DOHH2 (cell line): ENCODE measurements around the gene MCCC1.
A peak's percentile ranks its signal among the peaks of the same experiment; 100 is the strongest.

Experiments used
- H3F3A ChIP-seq: fragments of 200-600 bp; sonication (generic), shearing (Covaris generic); 2 replicates; pipeline ENCODE4 v1.6.0; 2016; ENCODE audit warnings: antibody characterized with exemption, mild to moderate bottlenecking; ENCODE audit not compliant: control insufficient read depth, insufficient read depth
- H3K27ac ChIP-seq: fragments of 200-600 bp; sonication (generic); 2 replicates; pipeline ENCODE4 v1.5.1; 2014; ENCODE audit warnings: low read depth, mild to moderate bottlenecking, low read length, moderate library complexity
- H3K27me3 ChIP-seq: fragments of 200-600 bp; sonication (generic); 2 replicates; pipeline ENCODE4 v1.6.1; 2014; ENCODE audit warnings: mild to moderate bottlenecking, low read length, mixed read lengths; ENCODE audit not compliant: control insufficient read depth
- H3K36me3 ChIP-seq: fragments of 200-600 bp; sonication (generic); 2 replicates; pipeline ENCODE4 v1.6.1; 2014; ENCODE audit warnings: mild to moderate bottlenecking, low read length, moderate library complexity, mixed read lengths; ENCODE audit not compliant: control insufficient read depth
- H3K4me1 ChIP-seq: fragments of 200-600 bp; sonication (generic); 2 replicates; pipeline ENCODE4 v1.6.1; 2014; ENCODE audit warnings: mild to moderate bottlenecking, low read length, mixed read lengths; ENCODE audit not compliant: control insufficient read depth
- H3K4me2 ChIP-seq: fragments of 200-600 bp; sonication (generic); 2 replicates; pipeline ENCODE4 v1.6.0; 2014; ENCODE audit warnings: mild to moderate bottlenecking, low read length, moderate library complexity
- H3K4me3 ChIP-seq: fragments of 200-600 bp; sonication (generic); 2 replicates; pipeline ENCODE4 v1.5.1; 2014; ENCODE audit warnings: mild to moderate bottlenecking, low read length, mixed read lengths
- H3K79me2 ChIP-seq: fragments of 200-600 bp; sonication (generic); 2 replicates; pipeline ENCODE4 v1.6.1; 2014; ENCODE audit warnings: mild to moderate bottlenecking, low read length, mixed read lengths; ENCODE audit not compliant: control insufficient read depth
- H3K9me2 ChIP-seq: fragments of 200-600 bp; sonication (generic); replicated peaks from 2 replicates; pipeline ENCODE4 v1.6.1; 2014; ENCODE audit warnings: mild to moderate bottlenecking, low read length, mixed read lengths; ENCODE audit not compliant: control insufficient read depth
- H3K9me3 ChIP-seq: fragments of 200-600 bp; sonication (generic); 2 replicates; pipeline ENCODE4 v1.6.1; 2014; ENCODE audit warnings: antibody characterized with exemption, low read length, mixed read lengths; ENCODE audit not compliant: control insufficient read depth, insufficient read depth
- H4K20me1 ChIP-seq: fragments of 200-600 bp; sonication (generic); 2 replicates; pipeline ENCODE4 v1.6.0; 2014; ENCODE audit warnings: low read depth, mild to moderate bottlenecking, antibody characterized with exemption, low read length, moderate library complexity; ENCODE audit not compliant: control insufficient read depth, insufficient read depth
- EZH2phosphoT487 ChIP-seq: fragments of 200-600 bp; sonication (generic); IDR thresholded peaks from 2 replicates; pipeline ENCODE4 v1.6.1; 2017; ENCODE audit warnings: borderline replicate concordance, mild to moderate bottlenecking, antibody characterized with exemption, low read length, moderate library complexity, mixed read lengths
- TF ChIP-seq, protein P1 (sequence below): fragments of 200-600 bp; sonication (generic); IDR thresholded peaks from one replicate; pipeline ENCODE4 v1.5.1; 2014; ENCODE audit warnings: antibody characterized with exemption, mild to moderate bottlenecking, low read depth, low read length; ENCODE audit not compliant: poor library complexity, severe bottlenecking

Gene MCCC1

DNA sequence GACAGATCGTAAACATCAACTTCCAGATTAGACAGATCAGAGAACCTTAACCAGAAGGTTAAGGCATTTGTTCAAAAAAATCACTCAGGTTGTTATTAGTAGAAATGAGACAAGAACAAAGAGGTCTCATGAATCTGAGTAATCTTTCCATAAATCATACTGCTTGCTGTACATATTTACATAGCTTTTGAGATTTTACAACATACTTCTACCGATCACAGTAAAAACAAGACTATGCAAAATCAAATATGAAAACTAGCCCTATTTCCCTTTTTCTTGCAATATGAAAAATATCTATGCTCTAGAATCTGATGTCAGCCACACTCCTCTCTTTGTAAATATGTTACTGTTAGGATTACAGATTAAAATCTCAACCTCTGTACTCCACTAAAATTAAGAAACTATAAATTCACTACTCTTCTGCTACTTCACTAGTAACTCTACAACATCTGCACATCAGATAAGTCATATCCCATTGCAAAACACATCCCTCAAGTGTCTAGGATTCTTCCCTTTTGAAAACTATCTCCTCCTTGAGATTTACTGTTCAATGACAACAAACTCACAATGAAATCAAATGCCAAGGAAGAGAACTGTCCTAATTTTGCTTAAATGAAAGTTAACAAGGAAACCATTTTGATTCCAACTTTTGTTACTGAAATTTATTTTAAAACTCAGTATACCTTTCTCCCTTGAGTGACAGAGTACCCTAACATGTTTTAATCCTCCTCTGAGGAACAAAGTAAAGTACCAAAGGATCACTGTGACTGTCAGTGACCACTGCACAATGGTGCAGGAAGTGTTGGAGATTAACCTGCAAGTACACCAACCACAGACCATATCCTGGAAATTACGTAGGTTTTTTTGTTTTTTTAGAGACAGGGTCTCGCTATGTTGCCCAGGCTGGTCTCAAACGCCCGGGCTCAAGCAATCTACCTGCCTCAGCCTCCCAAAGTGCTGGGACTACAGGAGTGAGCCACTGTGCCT is 131.8 kb downstream of the MCCC1 start:
- Histone ChIP-seq H3K36me3 (peaks cover 25% of the 10 kb centered on the region), H3K79me2 (peaks cover 86% of the 10 kb centered on the region), H3K9me2 (no peaks in the 10 kb centered on the region), H4K20me1 (peaks cover 10% of the 10 kb centered on the region), H3K4me1 (peaks cover 38% of the 10 kb centered on the region), H3K9me3 (no peaks in the 10 kb centered on the region), H3K27me3 (no peaks in the 10 kb centered on the region), H3F3A (no peaks in the 10 kb centered on the region), H3K27ac (peak overlapping the region; percentile 7; the same call in 1 of the 2 replicates), H3K4me2 (peak overlapping the region; percentile 42), H3K4me3 (peak overlapping the region; percentile 24)
- TF ChIP-seq, protein P1, sequence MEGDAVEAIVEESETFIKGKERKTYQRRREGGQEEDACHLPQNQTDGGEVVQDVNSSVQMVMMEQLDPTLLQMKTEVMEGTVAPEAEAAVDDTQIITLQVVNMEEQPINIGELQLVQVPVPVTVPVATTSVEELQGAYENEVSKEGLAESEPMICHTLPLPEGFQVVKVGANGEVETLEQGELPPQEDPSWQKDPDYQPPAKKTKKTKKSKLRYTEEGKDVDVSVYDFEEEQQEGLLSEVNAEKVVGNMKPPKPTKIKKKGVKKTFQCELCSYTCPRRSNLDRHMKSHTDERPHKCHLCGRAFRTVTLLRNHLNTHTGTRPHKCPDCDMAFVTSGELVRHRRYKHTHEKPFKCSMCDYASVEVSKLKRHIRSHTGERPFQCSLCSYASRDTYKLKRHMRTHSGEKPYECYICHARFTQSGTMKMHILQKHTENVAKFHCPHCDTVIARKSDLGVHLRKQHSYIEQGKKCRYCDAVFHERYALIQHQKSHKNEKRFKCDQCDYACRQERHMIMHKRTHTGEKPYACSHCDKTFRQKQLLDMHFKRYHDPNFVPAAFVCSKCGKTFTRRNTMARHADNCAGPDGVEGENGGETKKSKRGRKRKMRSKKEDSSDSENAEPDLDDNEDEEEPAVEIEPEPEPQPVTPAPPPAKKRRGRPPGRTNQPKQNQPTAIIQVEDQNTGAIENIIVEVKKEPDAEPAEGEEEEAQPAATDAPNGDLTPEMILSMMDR = no peak
- no peak for TF ChIP-seq EZH2phosphoT487

DNA sequence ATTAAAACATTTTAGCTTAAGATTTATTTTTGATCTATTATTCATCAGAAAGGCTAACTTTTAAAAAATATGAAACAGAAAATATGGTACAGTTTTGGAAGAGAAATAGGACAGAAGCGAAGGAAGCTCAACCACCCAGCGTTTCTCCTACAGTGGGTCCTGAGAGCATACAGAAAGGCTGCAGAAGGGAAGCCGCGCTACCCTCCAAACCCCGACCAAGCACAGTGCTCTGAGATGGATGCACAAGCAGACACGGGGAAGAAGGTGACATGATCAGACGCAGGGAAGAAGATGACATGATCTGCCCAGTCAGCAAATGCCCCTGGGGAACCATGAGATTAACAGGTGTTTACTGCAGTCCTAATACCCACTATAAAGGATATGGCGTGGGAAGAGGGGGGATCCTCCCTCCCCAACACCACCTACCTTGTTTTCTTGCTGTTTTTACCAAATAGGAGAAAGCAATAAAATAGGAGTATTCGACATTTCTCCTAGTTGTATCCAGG is 133.4 kb downstream of the MCCC1 start:
- Histone ChIP-seq H3K9me3 (no peaks in the 10 kb centered on the region), H3K27me3 (no peaks in the 10 kb centered on the region), H3K27ac (no peak overlapping the region), H4K20me1 (peaks cover 8% of the 10 kb centered on the region; the same call in 1 of the 2 replicates), H3K9me2 (no peaks in the 10 kb centered on the region), H3K4me3 (no peak overlapping the region), H3K4me2 (no peak overlapping the region), H3K4me1 (peaks cover 28% of the 10 kb centered on the region), H3K79me2 (peaks cover 70% of the 10 kb centered on the region), H3K36me3 (peaks cover 39% of the 10 kb centered on the region), H3F3A (peaks cover 4% of the 10 kb centered on the region)
- no peak for TF ChIP-seq EZH2phosphoT487
- TF ChIP-seq, protein P1 = no peak
